Endometrial microvascular endothelial cells (primary cell): ENCODE results near the gene CPLANE1. TPM values are rescaled to one million over a fixed set of nuclear protein-coding genes. Genes with fewer than 3 reads are reported as not detected.
"Not testable (repeated sequence)": the region's sequence is repeated elsewhere in the genome, so short reads cannot be mapped to it uniquely, and the experiment has no call there.

Experiments
- in situ Hi-C: cut with HindIII; loops from 2 replicates; pipeline ENCODE4 v1.10.0; 2017; ENCODE audit warnings: low sequenced_read_pairs, low pct_unique_long_range_greater_than_20kb; ENCODE audit errors: inconsistent ontology term
- total RNA-seq: library from RNA; depleted of rRNA; stranded (reverse); fragments of >200 nt; gene quantifications from one replicate; pipeline ENCODE4 v1.2.3, GENCODE V29; 2015; ENCODE audit errors: inconsistent ontology term

Gene CPLANE1
- 13.9 TPM for total RNA-seq

DNA sequence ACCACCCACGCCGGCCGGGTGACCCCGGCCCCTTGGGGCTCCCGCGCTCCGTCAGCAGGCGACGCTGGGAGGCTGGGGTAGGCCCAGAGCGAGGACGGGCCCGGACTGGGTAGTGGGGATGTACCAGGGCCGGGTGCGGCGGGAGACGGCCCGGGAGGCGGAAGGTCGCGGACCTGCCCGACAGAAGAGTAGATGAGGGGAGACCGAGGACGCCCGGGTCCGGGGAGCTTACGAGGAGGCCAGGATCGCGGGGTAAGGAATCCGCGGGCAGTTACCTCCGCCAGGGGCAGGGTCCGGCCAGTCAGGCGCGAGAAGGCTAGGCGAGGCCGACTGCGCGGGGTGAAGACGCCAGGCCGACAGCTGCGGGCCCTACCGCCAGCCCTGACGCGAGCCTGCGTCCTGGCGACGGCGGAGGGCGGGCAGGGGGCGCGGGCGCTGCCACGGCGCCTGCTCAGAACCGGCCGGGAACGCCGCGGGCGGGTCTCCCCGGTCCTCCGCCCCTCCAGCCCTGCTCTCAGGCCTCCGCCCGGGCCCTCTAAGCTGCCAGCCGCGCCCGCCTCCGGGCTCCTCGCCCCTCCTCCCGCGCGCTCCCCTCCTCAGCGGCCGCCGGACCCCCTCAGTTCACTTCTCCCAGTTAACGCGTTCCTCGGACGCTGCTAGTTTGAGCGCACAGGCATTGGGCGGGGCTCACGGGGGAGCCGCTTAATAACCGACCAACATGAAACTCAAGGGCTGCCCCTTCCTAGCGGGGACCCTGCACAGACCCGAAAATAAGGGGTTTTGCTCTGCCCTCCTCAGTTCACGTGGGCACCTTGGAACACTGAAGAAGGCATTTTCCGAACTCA is at the start of gene CPLANE1:
Gene CPLANE1, minus strand, starts transcription at position 407 of the 845 bp plus-strand sequence. CDS start 1,678 bp downstream, outside the sequence.
- in situ Hi-C loops = no loop called here

DNA sequence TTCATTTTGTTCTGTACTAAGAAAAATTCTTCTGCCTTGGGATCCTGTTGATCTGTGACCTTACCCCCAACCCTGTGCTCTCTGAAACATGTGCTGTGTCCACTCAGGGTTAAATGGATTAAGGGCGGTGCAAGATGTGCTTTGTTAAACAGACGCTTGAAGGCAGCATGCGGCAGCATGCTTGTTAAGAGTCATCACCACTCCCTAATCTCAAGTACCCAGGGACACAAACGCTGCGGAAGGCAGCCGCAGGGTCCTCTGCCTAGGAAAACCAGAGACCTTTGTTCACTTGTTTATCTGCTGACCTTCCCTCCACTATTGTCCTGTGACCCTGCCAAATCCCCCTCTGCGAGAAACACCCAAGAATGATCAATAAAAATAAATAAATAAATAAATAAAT is 47.1 kb upstream of the CPLANE1 start:
- in situ Hi-C loops = not testable (repeated sequence)

- in situ Hi-C loops = no loop called here
Measured at GRCh38 chr5:37283214-37283820, 34.1 kb upstream of the CPLANE1 start.

DNA sequence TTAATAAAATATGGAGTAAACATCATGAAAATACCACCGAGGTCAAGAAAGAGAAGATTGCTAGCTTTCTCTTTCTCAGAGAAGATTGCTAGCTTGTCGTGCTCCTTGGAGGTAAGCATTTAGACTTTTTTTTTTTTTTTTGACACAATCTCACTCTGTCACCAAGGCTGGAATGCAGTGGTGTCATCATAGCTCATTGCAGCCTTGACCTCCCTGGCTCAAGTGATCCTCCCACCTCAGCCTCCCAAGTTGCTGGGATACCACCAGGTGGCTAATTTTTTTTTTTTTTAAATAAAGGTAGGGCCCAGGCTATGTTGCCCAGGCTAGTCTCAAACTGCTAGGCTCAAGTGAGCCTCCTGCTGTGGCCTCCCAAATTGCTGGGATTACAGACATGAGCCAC is 26.3 kb upstream of the CPLANE1 start:
- in situ Hi-C loops = no loop called here

GRCh38 chr5:37272511-37272910 is 23.3 kb upstream of the CPLANE1 start:
- in situ Hi-C loops = no loop called here

GRCh38 chr5:37268100-37268499 is 18.9 kb upstream of the CPLANE1 start:
- in situ Hi-C loops = not testable (repeated sequence)

DNA sequence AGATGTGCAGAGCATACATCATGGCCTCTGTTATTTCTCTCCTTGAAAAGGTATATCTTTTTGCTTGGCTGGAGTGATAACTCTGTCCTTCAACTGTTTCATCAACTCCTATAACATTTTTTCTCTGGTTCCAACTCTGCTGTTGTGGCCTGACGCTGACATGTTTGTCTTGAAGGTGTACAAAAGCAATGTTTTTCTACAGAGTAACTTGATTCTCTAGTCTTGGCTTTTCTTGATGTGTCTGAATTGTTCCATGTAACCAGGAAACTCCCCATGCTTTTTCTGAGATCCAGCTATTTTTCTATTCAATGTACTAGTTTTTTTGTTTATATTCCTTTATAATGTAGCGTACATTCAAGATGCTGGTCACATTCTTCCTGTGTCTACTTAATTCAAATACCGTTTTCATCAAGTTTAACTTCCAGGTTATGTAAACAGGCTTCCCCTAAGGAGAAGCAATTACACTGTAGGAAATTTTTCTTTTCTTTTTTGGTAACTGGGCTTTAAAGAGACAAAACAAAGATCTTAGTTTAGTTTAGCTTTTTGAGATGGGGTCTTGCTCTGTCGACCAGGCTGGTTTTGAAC is 6.7 kb upstream of the CPLANE1 start:
- in situ Hi-C loops = no loop called here

GRCh38 chr5:37254581-37254980 is 5.4 kb upstream of the CPLANE1 start:
- in situ Hi-C loops = no loop called here

DNA sequence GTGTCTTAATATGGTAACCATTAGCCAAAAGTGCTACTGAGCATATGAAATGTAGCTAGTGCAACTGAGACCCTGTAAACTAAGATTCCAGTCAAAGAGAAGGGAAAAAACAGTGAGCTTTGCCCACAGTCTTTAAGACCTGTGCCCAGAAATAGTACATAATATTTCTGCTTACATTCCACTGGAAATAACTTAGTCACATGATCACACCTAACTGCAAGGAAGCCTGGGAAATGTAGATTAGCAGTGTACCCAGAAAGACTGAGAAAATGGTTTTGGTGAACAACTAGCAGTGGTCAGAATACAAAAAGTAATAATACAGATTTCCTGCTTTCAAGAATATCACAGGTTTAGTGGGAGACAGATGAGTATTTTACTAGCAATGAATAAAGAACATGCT is 2.5 kb upstream of the CPLANE1 start:
- in situ Hi-C loops = no loop called here

GRCh38 chr5:37249815-37250164 is 614 bp upstream of the CPLANE1 start:
- in situ Hi-C loops = no loop called here

- in situ Hi-C loops = no loop called here
Measured at GRCh38 chr5:37248421-37248969, 681 bp downstream of the CPLANE1 start.

- in situ Hi-C loops = no loop called here
Measured at GRCh38 chr5:37247496-37247895, 1.7 kb downstream of the CPLANE1 start.

- in situ Hi-C loops = no loop called here
Measured at GRCh38 chr5:37247036-37247435, 2.1 kb downstream of the CPLANE1 start.

DNA sequence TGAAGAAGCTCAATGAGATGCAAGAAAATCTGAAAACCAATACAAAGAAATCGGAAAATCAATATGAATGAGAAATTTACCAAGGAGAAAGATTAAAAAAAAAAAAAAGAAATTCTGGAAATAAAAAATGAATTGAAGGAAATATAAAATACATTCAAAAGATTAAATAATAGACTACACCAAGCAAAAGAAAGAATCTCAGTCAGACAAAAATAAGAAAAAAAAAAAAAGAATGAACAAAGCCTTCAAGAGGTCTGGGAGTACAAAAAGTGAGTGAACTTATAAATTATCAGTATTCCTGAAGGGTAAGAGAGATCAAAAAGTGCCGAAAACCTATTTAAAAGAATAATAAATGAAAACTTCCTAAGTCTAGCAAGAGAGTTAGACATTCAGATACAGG is 14.9 kb downstream of the CPLANE1 start:
- in situ Hi-C loops = no loop called here

DNA sequence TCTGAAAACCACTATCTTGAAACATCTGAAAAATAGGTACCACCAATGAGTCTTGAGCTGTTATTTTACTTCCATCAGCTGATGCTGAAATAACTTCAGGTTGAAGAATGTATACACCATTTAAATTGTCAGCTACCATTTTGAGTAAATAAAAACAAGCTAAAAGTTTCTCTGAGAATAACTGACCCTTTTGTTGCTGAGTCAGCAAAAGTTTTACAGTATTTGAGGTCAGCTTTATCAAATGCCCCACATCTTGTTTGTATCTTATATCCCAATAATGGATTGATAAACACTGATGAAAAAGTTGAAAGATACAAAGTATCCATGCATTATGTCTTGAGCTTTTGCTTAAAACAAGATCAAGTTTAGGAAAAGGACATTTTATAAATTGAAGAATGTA is 22.8 kb downstream of the CPLANE1 start:
- in situ Hi-C loops = no loop called here

DNA sequence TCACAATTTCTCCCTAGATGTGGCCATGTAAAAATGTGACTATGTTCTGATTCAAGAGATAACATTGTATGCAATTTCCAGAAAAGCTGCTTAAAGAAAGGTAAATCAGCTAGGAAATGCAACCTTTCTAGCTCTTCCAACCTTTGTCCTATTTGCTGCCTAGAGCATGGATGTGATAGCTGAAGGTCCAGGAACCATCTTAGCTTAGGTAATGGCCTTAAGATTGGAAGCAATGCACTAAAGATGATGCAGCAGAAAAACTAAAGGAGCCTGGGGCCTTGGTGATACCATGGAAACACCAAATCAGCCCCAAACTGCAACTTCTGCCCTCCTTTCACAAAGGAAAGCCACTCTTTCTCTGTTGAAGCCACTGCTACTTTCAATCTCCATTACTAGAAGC is 27.0 kb downstream of the CPLANE1 start:
- in situ Hi-C loops = no loop called here

- in situ Hi-C loops = not testable (repeated sequence)
Measured at GRCh38 chr5:37220426-37220825, 28.8 kb downstream of the CPLANE1 start.

DNA sequence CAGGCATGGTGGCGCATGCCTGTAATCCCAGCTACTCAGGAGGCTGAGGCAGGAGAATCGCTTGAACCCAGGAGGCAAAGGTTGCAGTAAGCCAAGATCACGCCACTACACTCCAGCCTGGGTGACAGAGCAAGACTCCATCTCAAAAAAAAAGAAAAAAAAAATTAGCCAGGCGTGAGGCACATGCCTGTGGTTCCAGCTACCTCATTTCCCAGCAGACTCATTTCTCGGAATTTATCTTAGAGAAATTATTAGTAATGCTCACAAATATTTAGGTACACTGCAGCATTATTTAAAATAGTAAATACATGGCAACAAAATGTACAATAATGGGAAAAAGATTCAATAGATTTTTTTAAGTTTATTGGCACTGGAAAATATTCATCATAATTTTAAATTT is 29.8 kb downstream of the CPLANE1 start:
- in situ Hi-C loops = not testable (repeated sequence)

DNA sequence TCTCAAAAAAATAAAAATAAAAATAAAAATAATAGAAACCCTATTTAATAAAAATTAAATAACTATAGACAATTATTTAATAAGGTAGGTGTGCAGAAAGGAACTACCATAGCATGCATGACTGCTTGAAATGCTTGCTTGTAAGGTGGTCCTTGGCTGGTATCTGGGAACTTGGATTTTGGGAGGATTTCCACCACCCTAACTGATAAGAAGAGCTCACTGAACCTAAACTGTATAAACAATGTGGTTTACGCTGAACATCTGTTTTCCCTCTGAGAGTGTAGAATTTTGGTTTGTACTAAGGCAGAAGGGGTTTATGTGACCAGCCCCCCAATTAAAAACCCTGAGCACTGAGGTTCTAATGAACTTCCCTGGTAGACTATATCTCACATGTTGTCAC is 31.2 kb downstream of the CPLANE1 start:
- in situ Hi-C loops = no loop called here

GRCh38 chr5:37214550-37214949 is 34.6 kb downstream of the CPLANE1 start:
- in situ Hi-C loops = no loop called here
